MM.1S (cell line): ENCODE data around the gene DPH6.

ENCODE experiments used
- CTCF ChIP-seq: fragments of 300-600 bp; sonication (generic); IDR thresholded peaks from 2 replicates; pipeline ENCODE4 v1.5.1; 2016; ENCODE audit warnings: antibody characterized with exemption, low read length, mixed read lengths
- EZH2 ChIP-seq: fragments of 300-600 bp; sonication (generic); optimal IDR thresholded peaks from 2 replicates; pipeline ENCODE3; 2017; ENCODE audit warnings: low read depth, mild to moderate bottlenecking, antibody characterized with exemption, low read length, mixed read lengths
- EZH2phosphoT487 ChIP-seq: fragments of 300-600 bp; sonication (generic); IDR thresholded peaks from 2 replicates; pipeline ENCODE4 v1.6.1; 2018; ENCODE audit warnings: antibody characterized with exemption, low read length

- no peak for TF ChIP-seq CTCF
- no peak for TF ChIP-seq EZH2
- no peak for TF ChIP-seq EZH2phosphoT487
These were observed 40.8 kb downstream of the DPH6 start for GRCh38 chr15:35505141-35505540.
